Hematopoietic multipotent progenitor cell treated with erythropoietin and hydrocortisone succinate and interleukin-3 and kit ligand, for 17 days (in vitro differentiated cells): ENCODE results near the gene SMYD1.
"Not testable (repeated sequence)": the region's sequence is repeated elsewhere in the genome, so short reads cannot be mapped to it uniquely, and the experiment has no call there.

Experiments
- DNase-seq: peaks from one replicate; pipeline ENCODE4 v3.0.0-alpha.2; 2015; ENCODE audit warnings: low spot score

Gene SMYD1

GRCh38 chr2:88067598-88067997 lies at the start of gene SMYD1:
SMYD1 (plus strand) TSS chr2:88067825; CDS start chr2:88067865, 40 bp downstream.
- DNase-seq: no peak

GRCh38 chr2:88018077-88018805 lies 49.4 kb upstream of the SMYD1 start:
- DNase-seq: not testable (repeated sequence)

GRCh38 chr2:88018909-88019308 lies 48.7 kb upstream of the SMYD1 start:
- DNase-seq: no peak

GRCh38 chr2:88019985-88020384 lies 47.6 kb upstream of the SMYD1 start:
- DNase-seq: no peak

- DNase-seq: no peak
Observed at GRCh38 chr2:88022669-88022921, 45.0 kb upstream of the SMYD1 start.

- no peak for DNase-seq
Observed at GRCh38 chr2:88024509-88024908, 43.1 kb upstream of the SMYD1 start.

GRCh38 chr2:88027697-88028389 lies 39.8 kb upstream of the SMYD1 start:
- peak; percentile 46 for DNase-seq

- no peak for DNase-seq
Observed at GRCh38 chr2:88028931-88029330, 38.7 kb upstream of the SMYD1 start.

- DNase-seq: no peak
Observed at GRCh38 chr2:88032070-88032702, 35.4 kb upstream of the SMYD1 start.

GRCh38 chr2:88036182-88036581 lies 31.4 kb upstream of the SMYD1 start:
- no peak for DNase-seq

GRCh38 chr2:88036606-88037005 lies 31.0 kb upstream of the SMYD1 start:
- DNase-seq: no peak

GRCh38 chr2:88038263-88039105 lies 29.1 kb upstream of the SMYD1 start:
- DNase-seq: no peak

GRCh38 chr2:88042476-88042875 lies 25.1 kb upstream of the SMYD1 start:
- DNase-seq: no peak

- DNase-seq: not testable (repeated sequence)
Observed at GRCh38 chr2:88045561-88045960, 22.1 kb upstream of the SMYD1 start.

- no peak for DNase-seq
Observed at GRCh38 chr2:88048541-88048940, 19.1 kb upstream of the SMYD1 start.

GRCh38 chr2:88049622-88050021 lies 18.0 kb upstream of the SMYD1 start:
- no peak for DNase-seq

GRCh38 chr2:88051792-88052191 lies 15.8 kb upstream of the SMYD1 start:
- DNase-seq: no peak

GRCh38 chr2:88053296-88053695 lies 14.3 kb upstream of the SMYD1 start:
- DNase-seq: peak; percentile 15

- DNase-seq: peak; percentile 43
Observed at GRCh38 chr2:88053934-88054781, 13.5 kb upstream of the SMYD1 start.

- peak; percentile 37 for DNase-seq
Observed at GRCh38 chr2:88054782-88055370, 12.7 kb upstream of the SMYD1 start.
